ENCODE results near the gene EXOC3. TPM values are rescaled to one million over a fixed set of nuclear protein-coding genes. Genes with fewer than 3 reads are reported as not detected.

Gene EXOC3
- total and polyA plus RNA-seq, 3 experiments from 2014 or later, result 42.9 to 52.4 (median 50.2) TPM

GRCh38 chr5:496028-496427 lies 53.1 kb downstream of the EXOC3 start:
- Mint-ChIP-seq H3K27ac (no peak overlapping the region), H3K4me3 (no peak overlapping the region), H3K4me1 (no peaks in the 10 kb centered on the region), H3K27me3 (peaks cover 5 to 11% of the 10 kb centered on the region in 2 donors), H3K9me3 (no peaks in the 10 kb centered on the region), H3K36me3 (no peaks in the 10 kb centered on the region)
- Histone ChIP-seq H3K27me3 (ENCODE audit: insufficient read depth, low read length, poor library complexity, severe bottlenecking) (no peaks in the 10 kb centered on the region), H3K36me3 (ENCODE audit: insufficient read depth, low read length) (no peaks in the 10 kb centered on the region), H3K27ac (ENCODE audit: low read depth, low read length) (no peak overlapping the region), H3K4me1 (ENCODE audit: insufficient read depth, low read length) (no peaks in the 10 kb centered on the region), H3K4me3 (ENCODE audit: low read length) (no peak overlapping the region), H3K9me3 (ENCODE audit: low read length) (no peaks in the 10 kb centered on the region)
- POLR2A ChIA-PET, result no interaction called here
- CTCF ChIA-PET, result no interaction called here
- DNase-seq, result no peak

- Mint-ChIP-seq H3K4me1 (no peaks in the 10 kb centered on the region), H3K27me3 (peaks cover 5 to 11% of the 10 kb centered on the region in 2 donors), H3K4me3 (no peak overlapping the region), H3K27ac (no peak overlapping the region), H3K9me3 (no peaks in the 10 kb centered on the region), H3K36me3 (no peaks in the 10 kb centered on the region)
- no peak for DNase-seq
- ChIA-PET POLR2A (no interaction called here), CTCF (no interaction called here)
- peaks cover 8% of the 10 kb centered on the region for H3K27me3 ChIP-seq (ENCODE audit: insufficient read depth, low read length, poor library complexity, severe bottlenecking)
- no peak overlapping the region for H3K27ac ChIP-seq (ENCODE audit: low read depth, low read length)
- H3K36me3 ChIP-seq (ENCODE audit: insufficient read depth, low read length), result no peaks in the 10 kb centered on the region
- no peak overlapping the region for H3K4me3 ChIP-seq (ENCODE audit: low read length)
- no peaks in the 10 kb centered on the region for H3K4me1 ChIP-seq (ENCODE audit: insufficient read depth, low read length)
- no peaks in the 10 kb centered on the region for H3K9me3 ChIP-seq (ENCODE audit: low read length)
These were observed 54.2 kb downstream of the EXOC3 start for GRCh38 chr5:497090-497700.

- Histone ChIP-seq H3K27ac (ENCODE audit: low read depth, low read length) (no peak overlapping the region), H3K9me3 (ENCODE audit: low read length) (no peaks in the 10 kb centered on the region), H3K4me3 (ENCODE audit: low read length) (no peak overlapping the region), H3K36me3 (ENCODE audit: insufficient read depth, low read length) (no peaks in the 10 kb centered on the region), H3K4me1 (ENCODE audit: insufficient read depth, low read length) (no peaks in the 10 kb centered on the region), H3K27me3 (ENCODE audit: insufficient read depth, low read length, poor library complexity, severe bottlenecking) (peaks cover 8% of the 10 kb centered on the region)
- Mint-ChIP-seq H3K4me3 (no peak overlapping the region), H3K27me3 (peaks cover 5 to 14% of the 10 kb centered on the region in 2 donors), H3K9me3 (no peaks in the 10 kb centered on the region), H3K36me3 (no peaks in the 10 kb centered on the region), H3K4me1 (no peaks in the 10 kb centered on the region), H3K27ac (no peak overlapping the region)
- ChIA-PET POLR2A (no interaction called here), CTCF (no interaction called here)
- no peak for DNase-seq
These were observed 55.0 kb downstream of the EXOC3 start for GRCh38 chr5:497871-498509.

GRCh38 chr5:499233-500209 lies 56.5 kb downstream of the EXOC3 start:
- H3K27me3 ChIP-seq (ENCODE audit: insufficient read depth, low read length, poor library complexity, severe bottlenecking), result peaks cover 8% of the 10 kb centered on the region
- Mint-ChIP-seq H3K36me3 (no peaks in the 10 kb centered on the region), H3K27ac (no peak overlapping the region), H3K9me3 (no peaks in the 10 kb centered on the region), H3K27me3 (peaks cover 5 to 23% of the 10 kb centered on the region in 2 donors), H3K4me1 (no peaks in the 10 kb centered on the region), H3K4me3 (no peak overlapping the region)
- no peak overlapping the region for H3K27ac ChIP-seq (ENCODE audit: low read depth, low read length)
- ChIA-PET POLR2A (no interaction called here), CTCF (no interaction called here)
- no peak for DNase-seq
- H3K4me3 ChIP-seq (ENCODE audit: low read length), result no peak overlapping the region
- H3K4me1 ChIP-seq (ENCODE audit: insufficient read depth, low read length), result no peaks in the 10 kb centered on the region
- no peaks in the 10 kb centered on the region for H3K9me3 ChIP-seq (ENCODE audit: low read length)
- no peaks in the 10 kb centered on the region for H3K36me3 ChIP-seq (ENCODE audit: insufficient read depth, low read length)

DNA sequence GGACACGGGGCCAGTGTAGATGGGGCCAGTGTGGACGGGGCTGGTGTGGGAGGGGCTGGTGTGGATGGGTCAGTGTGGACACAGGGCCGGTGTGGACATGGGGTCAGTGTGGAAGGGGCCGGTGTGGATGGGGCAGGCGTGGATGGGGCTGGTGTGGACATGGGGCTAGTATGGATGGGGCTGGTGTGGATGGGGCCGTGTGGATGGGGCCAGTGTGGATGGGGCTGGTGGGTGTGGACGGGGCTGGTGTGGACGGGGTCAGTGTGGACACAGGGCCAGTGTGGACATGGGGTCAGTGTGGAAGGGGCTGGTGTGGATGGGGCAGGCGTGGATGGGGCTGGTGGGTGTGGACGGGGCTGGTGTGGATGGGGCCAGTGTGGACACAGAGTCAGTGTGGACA lies 57.5 kb downstream of the EXOC3 start:
- Mint-ChIP-seq H3K9me3 (no peaks in the 10 kb centered on the region), H3K4me1 (no peaks in the 10 kb centered on the region), H3K27ac (no peak overlapping the region), H3K4me3 (no peak overlapping the region), H3K36me3 (no peaks in the 10 kb centered on the region), H3K27me3 (peaks cover 5 to 23% of the 10 kb centered on the region in 2 donors)
- DNase-seq, result no peak
- no peak overlapping the region for H3K4me3 ChIP-seq (ENCODE audit: low read length)
- H3K4me1 ChIP-seq (ENCODE audit: insufficient read depth, low read length), result no peaks in the 10 kb centered on the region
- POLR2A ChIA-PET, result no interaction called here
- peaks cover 8% of the 10 kb centered on the region for H3K27me3 ChIP-seq (ENCODE audit: insufficient read depth, low read length, poor library complexity, severe bottlenecking)
- H3K36me3 ChIP-seq (ENCODE audit: insufficient read depth, low read length), result no peaks in the 10 kb centered on the region
- CTCF ChIA-PET, result no interaction called here
- no peaks in the 10 kb centered on the region for H3K9me3 ChIP-seq (ENCODE audit: low read length)
- H3K27ac ChIP-seq (ENCODE audit: low read depth, low read length), result no peak overlapping the region

- H3K9me3 ChIP-seq (ENCODE audit: low read length), result no peaks in the 10 kb centered on the region
- H3K36me3 ChIP-seq (ENCODE audit: insufficient read depth, low read length), result no peaks in the 10 kb centered on the region
- Mint-ChIP-seq H3K27ac (no peak overlapping the region), H3K27me3 (peaks cover 5 to 23% of the 10 kb centered on the region in 2 donors), H3K36me3 (no peaks in the 10 kb centered on the region), H3K4me1 (no peaks in the 10 kb centered on the region), H3K9me3 (no peaks in the 10 kb centered on the region), H3K4me3 (no peak overlapping the region)
- no peak overlapping the region for H3K4me3 ChIP-seq (ENCODE audit: low read length)
- no peak overlapping the region for H3K27ac ChIP-seq (ENCODE audit: low read depth, low read length)
- ChIA-PET CTCF (no interaction called here), POLR2A (no interaction called here)
- DNase-seq, result no peak
- H3K27me3 ChIP-seq (ENCODE audit: insufficient read depth, low read length, poor library complexity, severe bottlenecking), result peaks cover 8% of the 10 kb centered on the region
- H3K4me1 ChIP-seq (ENCODE audit: insufficient read depth, low read length), result no peaks in the 10 kb centered on the region
These were observed 58.3 kb downstream of the EXOC3 start for GRCh38 chr5:501105-501830.

GRCh38 chr5:501831-502184 lies 58.8 kb downstream of the EXOC3 start:
- no peaks in the 10 kb centered on the region for H3K9me3 Mint-ChIP-seq
- POLR2A ChIA-PET, result no interaction called here

More at GRCh38 chr5:501831-502184, 58.8 kb downstream of the EXOC3 start:
- Histone ChIP-seq H3K4me3 (ENCODE audit: low read length) (no peak overlapping the region), H3K4me1 (ENCODE audit: insufficient read depth, low read length) (no peaks in the 10 kb centered on the region), H3K9me3 (ENCODE audit: low read length) (no peaks in the 10 kb centered on the region), H3K36me3 (ENCODE audit: insufficient read depth, low read length) (no peaks in the 10 kb centered on the region), H3K27ac (ENCODE audit: low read depth, low read length) (no peak overlapping the region), H3K27me3 (ENCODE audit: insufficient read depth, low read length, poor library complexity, severe bottlenecking) (peaks cover 8% of the 10 kb centered on the region)
- Mint-ChIP-seq H3K27ac (peak overlapping the region in 1 of 8 donors; percentile 38), H3K4me3 (no peak overlapping the region), H3K4me1 (no peaks in the 10 kb centered on the region), H3K27me3 (peaks cover 5 to 23% of the 10 kb centered on the region in 2 donors), H3K36me3 (no peaks in the 10 kb centered on the region)
- CTCF ChIA-PET, result no interaction called here
- DNase-seq, result no peak

Measured in CD8-positive, alpha-beta memory T cell (primary cell).